Measurements from ENCODE around the gene CCDC92.

DNA sequence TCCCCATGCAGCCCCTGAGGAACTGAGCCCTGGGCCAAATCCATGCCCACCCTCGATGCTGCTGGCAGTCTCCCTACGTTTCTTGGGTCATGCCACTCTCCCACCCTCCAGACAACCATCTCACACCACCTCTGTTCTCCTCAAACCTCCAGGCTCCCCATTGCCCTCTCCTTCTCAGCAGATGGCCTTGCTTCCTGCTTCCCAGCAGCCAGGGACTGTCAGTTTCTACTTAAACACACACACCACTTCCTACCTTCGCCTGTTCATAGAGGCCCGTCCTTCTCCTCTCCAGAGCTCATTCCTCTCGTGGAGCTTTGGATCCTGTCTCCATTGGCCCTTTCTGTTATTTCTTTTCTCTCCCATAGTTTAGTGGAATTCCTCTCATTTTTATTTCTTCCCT, 27.5 kb upstream of the CCDC92 start:
- TF ChIP-seq POLR2AphosphoS5 (IDR thresholded peaks at IDR 0.05; ENCODE audit: borderline replicate concordance, low read depth, low read length) (no peak), FOXP2 (optimal IDR thresholded peaks at IDR 0.05; ENCODE audit: control extremely low read depth, extremely low read length, insufficient read depth) (no peak)

Data from SK-N-MC (cell line).